GM12878 (cell line): Measurements from ENCODE around the gene EPHB1. TPM values are rescaled to one million over a fixed set of nuclear protein-coding genes. Genes with fewer than 3 reads are reported as not detected.

Experiments
- ATAC-seq: fragments of 200-7000 bp; cut with Tn5 transposase; 3 replicates; pipeline ENCODE4 v1.9.1; 2020; ENCODE audit warnings: mild to moderate bottlenecking, moderate library complexity
- BruUV-seq: library from RNA; stranded (reverse); fragments of 400-500 nt; replicated peaks from 2 replicates; lab custom pipeline; 2021; lab: Mats Ljungman, UMichigan
- CTCF ChIA-PET: fragments of 300-600 bp; sonication (Branson Sonifier 250); formaldehyde crosslinking; extraction: SDS; loops from one replicate; lab custom pipeline; 2021; ENCODE audit warnings: inconsistent platforms; lab: Yijun Ruan, JAX
- POLR2A ChIA-PET: fragments of 350-600 bp; formaldehyde crosslinking; extraction: SDS; loops from one replicate; lab custom pipeline; 2021; ENCODE audit warnings: inconsistent platforms; lab: Charles Lee
- RAD21 ChIA-PET: fragments of 300-600 bp; sonication (Branson Sonifier 250); formaldehyde crosslinking; loops from one replicate; lab custom pipeline; 2023; ENCODE audit warnings: antibody characterized with exemption; ENCODE audit not compliant: unreplicated experiment; lab: Charles Lee
- SMC1A ChIA-PET: fragments of 300-600 bp; sonication (Branson Sonifier 250); formaldehyde crosslinking; loops from one replicate; lab custom pipeline; 2023; ENCODE audit not compliant: unreplicated experiment, uncharacterized antibody; lab: Charles Lee
- DNase-seq: peaks from one replicate; pipeline ENCODE4 v3.0.0-alpha.2; 2011; ENCODE audit warnings: low read depth, low spot score
- FAIRE-seq: peaks from 3 replicates; lab custom pipeline; 2011; peaks lifted over from hg19 to GRCh38; lab: Jason Lieb, UNC
- H2AFZ ChIP-seq: 2 replicates; pipeline ENCODE4 v1.6.0; 2011; ENCODE audit warnings: low read depth, low read length, control low read depth; ENCODE audit not compliant: control insufficient read depth
- H3K27ac ChIP-seq: 2 replicates; pipeline ENCODE4 v1.5.1; 2011; ENCODE audit warnings: control low read depth; ENCODE audit not compliant: control insufficient read depth, insufficient read depth
- H3K27me3 ChIP-seq, 2 experiments: replicated peaks in 1 of 2; 2 replicates each; pipeline versions ENCODE4 v1.6.0 to v1.6.1; 2011; ENCODE audit warnings: low read length in 1 of 2; ENCODE audit not compliant: control insufficient read depth in 2 of 2, insufficient read depth in 2 of 2
- H3K36me3 ChIP-seq, 2 experiments: 2 replicates each; pipeline ENCODE4 v1.5.1; 2011; ENCODE audit warnings: low read length in 1 of 2; ENCODE audit not compliant: control insufficient read depth in 2 of 2, insufficient read depth in 2 of 2
- H3K4me1 ChIP-seq: 2 replicates; pipeline ENCODE4 v1.6.1; 2011; ENCODE audit warnings: mild to moderate bottlenecking, low read length, moderate library complexity, mixed read lengths; ENCODE audit not compliant: control insufficient read depth, insufficient read depth
- H3K4me2 ChIP-seq: 2 replicates; pipeline ENCODE4 v1.6.0; 2011; ENCODE audit warnings: control low read depth; ENCODE audit not compliant: control insufficient read depth, insufficient read depth
- H3K4me3 ChIP-seq: fragments of 200-600 bp; sonication (generic); 2 replicates; pipeline ENCODE4 v1.5.1; 2016
- H3K79me2 ChIP-seq: 2 replicates; pipeline ENCODE4 v1.6.0; 2011; ENCODE audit warnings: low read length; ENCODE audit not compliant: control insufficient read depth, insufficient read depth
- H3K9ac ChIP-seq: 2 replicates; pipeline ENCODE4 v1.8.0; 2011; ENCODE audit warnings: low read length, control low read depth, mixed read lengths; ENCODE audit not compliant: control insufficient read depth, insufficient read depth
- H3K9me3 ChIP-seq: replicated peaks from 3 replicates; pipeline ENCODE4 v1.5.1; 2011; ENCODE audit warnings: mild to moderate bottlenecking, low read length; ENCODE audit not compliant: control insufficient read depth, insufficient read depth
- H4K20me1 ChIP-seq: 2 replicates; pipeline ENCODE4 v1.6.0; 2011; ENCODE audit not compliant: control insufficient read depth, insufficient read depth
- EP300 ChIP-seq, 2 experiments: fragments of 150-350 bp in 1 of 2; IDR thresholded peaks; 2 replicates each; pipeline ENCODE4 v1.6.1; 2011 to 2012; ENCODE audit warnings: low read depth in 2 of 2, low read length in 2 of 2, borderline replicate concordance in 1 of 2, improper control_type of control experiment in 1 of 2, inconsistent platforms in 1 of 2; ENCODE audit not compliant: control insufficient read depth in 1 of 2
- IKZF1 ChIP-seq: fragments of 450-650 bp; conservative IDR thresholded peaks from 2 replicates; pipeline ENCODE4 v1.6.1; 2017; ENCODE audit warnings: antibody characterized with exemption, mild to moderate bottlenecking
- MTA2 ChIP-seq: fragments of 450-650 bp; IDR thresholded peaks from 2 replicates; pipeline ENCODE4 v1.6.1; 2016; ENCODE audit warnings: low read depth, mild to moderate bottlenecking, moderate library complexity
- NFYA ChIP-seq: IDR thresholded peaks from 2 replicates; pipeline ENCODE4 v1.6.1; 2011; ENCODE audit warnings: low read depth, mild to moderate bottlenecking, low read length, improper control_type of control experiment, borderline replicate concordance
- POLR2AphosphoS5 ChIP-seq: IDR thresholded peaks from 2 replicates; pipeline ENCODE4 v1.6.1; 2011; ENCODE audit warnings: mild to moderate bottlenecking, low read length, inconsistent platforms
- RB1 ChIP-seq: fragments of 450-650 bp; formaldehyde crosslinking; IDR thresholded peaks from 2 replicates; pipeline ENCODE4 v1.6.1; 2017; ENCODE audit warnings: mild to moderate bottlenecking, borderline replicate concordance
- SPI1 ChIP-seq: IDR thresholded peaks from 2 replicates; pipeline ENCODE4 v1.6.1; 2011; ENCODE audit warnings: low read depth, mild to moderate bottlenecking, low read length, moderate library complexity, borderline replicate concordance; ENCODE audit not compliant: insufficient read depth
- SREBF2 ChIP-seq: IDR thresholded peaks from 2 replicates; pipeline ENCODE4 v1.6.1; 2012; ENCODE audit warnings: mild to moderate bottlenecking, low read length
- WRNIP1 ChIP-seq: IDR thresholded peaks from 2 replicates; pipeline ENCODE4 v1.6.1; 2011; ENCODE audit warnings: low read depth, low read length, improper control_type of control experiment, borderline replicate concordance
- ZNF207 ChIP-seq: fragments of 450-650 bp; IDR thresholded peaks from 2 replicates; pipeline ENCODE4 v1.6.1; 2014; ENCODE audit warnings: antibody characterized with exemption, mild to moderate bottlenecking, borderline replicate concordance
- ZNF217 ChIP-seq: fragments of 450-650 bp; IDR thresholded peaks from 2 replicates; pipeline ENCODE4 v1.6.1; 2017; ENCODE audit warnings: antibody characterized with exemption, mild to moderate bottlenecking
- ZNF24 ChIP-seq: fragments of 450-650 bp; IDR thresholded peaks from 2 replicates; pipeline ENCODE4 v1.6.1; 2017; ENCODE audit warnings: antibody characterized with exemption, mild to moderate bottlenecking
- WGBS: methylation state at CpG from one replicate; pipeline ENCODE4 v1.1.6; 2016; ENCODE audit warnings: low lambda C conversion rate; ENCODE audit not compliant: insufficient replicate concordance, insufficient coverage; ENCODE audit errors: missing lambda C conversion rate; 5-methylcytosine and 5-hydroxymethylcytosine counted together
- in situ Hi-C: fragments of 300-500 bp; cut with MboI; formaldehyde crosslinking; loops from 9 replicates; pipeline ENCODE4 v1.14.3; 2018; ENCODE audit warnings: mixed read lengths
- intact Hi-C: fragments of 100-400 bp; cut with micrococcal nuclease; formaldehyde crosslinking; loops from one replicate; pipeline ENCODE4 v1.14.2; 2022; ENCODE audit not compliant: unreplicated experiment
- polyA plus RNA-seq, 11 experiments: library from polyadenylated mRNA; depleted of rRNA in 4 of 11; unstranded in 6 of 11; stranded (reverse) in 5 of 11; fragments of >200 nt; fragmentation: Nextera tagmentation in 4 of 11; fragmentation: Illumina TruSeq in 1 of 11; extraction: Ambion mirVana in 4 of 11; extraction: Trizol in 1 of 11; gene quantifications; 1 replicate in 1 of 11; 2 replicates in 10 of 11; pipeline versions ENCODE4 v1.2.1 to v1.2.3, GENCODE V29; 2011 to 2016; ENCODE audit warnings: inconsistent platforms in 2 of 11, missing spikeins in 2 of 11, low read depth in 1 of 11
- total RNA-seq, 4 experiments: library from RNA; depleted of rRNA in 3 of 4; stranded (reverse); fragments of >200 nt in 3 of 4; fragmentation: Illumina TruSeq in 1 of 4; extraction: Trizol in 1 of 4; gene quantifications; 2 replicates each; pipeline versions ENCODE4 v1.2.1 to v1.2.3, GENCODE V29; 2013 to 2021
- TF ChIP-seq, protein P1 (sequence below): fragments of 450-650 bp; IDR thresholded peaks from 2 replicates; pipeline ENCODE4 v1.6.1; 2016; ENCODE audit warnings: mild to moderate bottlenecking
- TF ChIP-seq, protein P2 (sequence below): fragments of 450-650 bp; formaldehyde crosslinking; IDR thresholded peaks from 2 replicates; pipeline ENCODE4 v1.4.0; 2020; ENCODE audit warnings: mild to moderate bottlenecking, moderate library complexity
- TF ChIP-seq, protein P3 (sequence below): fragments of 450-650 bp; IDR thresholded peaks from 2 replicates; pipeline ENCODE4 v1.6.1; 2017; ENCODE audit warnings: mild to moderate bottlenecking, moderate library complexity

Gene EPHB1
- total and polyA plus RNA-seq, 10 of the 15 experiments (the other 5 are each of a cell fraction or from before 2014, with no cell fraction given) = 0.33 to 23.8 (median 1.2) TPM

DNA sequence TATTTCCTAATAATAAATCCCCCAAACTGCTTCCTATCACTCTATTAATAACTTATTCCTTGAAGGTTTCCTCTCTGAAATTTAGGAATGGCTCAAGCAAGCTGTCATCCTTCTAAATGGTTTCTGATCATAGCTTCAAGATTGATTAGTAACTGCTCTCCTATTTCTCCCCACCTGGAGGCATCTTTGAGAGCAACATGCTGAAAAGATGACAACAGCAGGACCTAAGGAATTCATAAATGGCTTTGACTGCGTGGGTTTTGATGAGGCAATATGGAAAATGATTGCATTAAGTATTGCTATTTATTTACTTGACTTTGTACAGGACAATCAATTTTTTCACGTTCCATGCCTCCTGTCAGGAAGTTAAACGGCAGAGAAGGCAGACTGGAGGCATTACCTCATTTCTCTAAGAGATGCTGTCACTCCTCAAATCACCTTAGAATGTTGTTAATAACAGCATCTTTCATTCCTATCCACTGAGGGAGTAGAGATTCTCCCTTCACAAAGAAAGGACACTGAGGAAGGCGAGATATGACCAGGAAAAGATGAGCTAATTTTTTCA lies 256.4 kb downstream of the EPHB1 start:
- ATAC-seq (no peak), FAIRE-seq (no peak), DNase-seq (no peak)
- POLR2A ChIA-PET = no interaction called here
- Histone ChIP-seq H2AFZ (no peak overlapping the region), H3K27ac (no peak overlapping the region), H3K4me1 (no peaks in the 10 kb centered on the region), H3K36me3 (peaks cover 0 to 3% of the 10 kb centered on the region in 2 experiments; a peak in 2 of 4 replicates), H3K27me3 (no peaks in the 10 kb centered on the region), H3K4me3 (no peak overlapping the region), H3K9ac (no peak overlapping the region), H3K9me3 (no peaks in the 10 kb centered on the region), H3K79me2 (no peaks in the 10 kb centered on the region), H3K4me2 (no peak overlapping the region), H4K20me1 (no peaks in the 10 kb centered on the region)
- BruUV-seq = no TSS peak
- in situ Hi-C loops = no loop called here
- RAD21 ChIA-PET = interaction anchor here (1.1 kb wide), 1 partner anchor 29 kb away, joined by 3 read pairs; no protein-coding TSS in a partner anchor
- SMC1A ChIA-PET = interaction anchor here (1.0 to 1.5 kb wide), 4 partner anchors 8 to 32 kb away, joined by 3 to 4 read pairs (median 4); no protein-coding TSS in a partner anchor
- 40% methylated on average over 4 of the region's 4 CpGs for WGBS
- CTCF ChIA-PET = interaction anchor here (1.0 to 1.5 kb wide), 5 partner anchors 8 to 257 kb away, joined by 3 read pairs; no protein-coding TSS in a partner anchor
- intact Hi-C loops = no loop called here
- TF ChIP-seq, protein P1, sequence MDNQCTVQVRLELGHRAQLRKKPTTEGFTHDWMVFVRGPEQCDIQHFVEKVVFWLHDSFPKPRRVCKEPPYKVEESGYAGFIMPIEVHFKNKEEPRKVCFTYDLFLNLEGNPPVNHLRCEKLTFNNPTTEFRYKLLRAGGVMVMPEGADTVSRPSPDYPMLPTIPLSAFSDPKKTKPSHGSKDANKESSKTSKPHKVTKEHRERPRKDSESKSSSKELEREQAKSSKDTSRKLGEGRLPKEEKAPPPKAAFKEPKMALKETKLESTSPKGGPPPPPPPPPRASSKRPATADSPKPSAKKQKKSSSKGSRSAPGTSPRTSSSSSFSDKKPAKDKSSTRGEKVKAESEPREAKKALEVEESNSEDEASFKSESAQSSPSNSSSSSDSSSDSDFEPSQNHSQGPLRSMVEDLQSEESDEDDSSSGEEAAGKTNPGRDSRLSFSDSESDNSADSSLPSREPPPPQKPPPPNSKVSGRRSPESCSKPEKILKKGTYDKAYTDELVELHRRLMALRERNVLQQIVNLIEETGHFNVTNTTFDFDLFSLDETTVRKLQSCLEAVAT = no peak
- TF ChIP-seq, protein P2, sequence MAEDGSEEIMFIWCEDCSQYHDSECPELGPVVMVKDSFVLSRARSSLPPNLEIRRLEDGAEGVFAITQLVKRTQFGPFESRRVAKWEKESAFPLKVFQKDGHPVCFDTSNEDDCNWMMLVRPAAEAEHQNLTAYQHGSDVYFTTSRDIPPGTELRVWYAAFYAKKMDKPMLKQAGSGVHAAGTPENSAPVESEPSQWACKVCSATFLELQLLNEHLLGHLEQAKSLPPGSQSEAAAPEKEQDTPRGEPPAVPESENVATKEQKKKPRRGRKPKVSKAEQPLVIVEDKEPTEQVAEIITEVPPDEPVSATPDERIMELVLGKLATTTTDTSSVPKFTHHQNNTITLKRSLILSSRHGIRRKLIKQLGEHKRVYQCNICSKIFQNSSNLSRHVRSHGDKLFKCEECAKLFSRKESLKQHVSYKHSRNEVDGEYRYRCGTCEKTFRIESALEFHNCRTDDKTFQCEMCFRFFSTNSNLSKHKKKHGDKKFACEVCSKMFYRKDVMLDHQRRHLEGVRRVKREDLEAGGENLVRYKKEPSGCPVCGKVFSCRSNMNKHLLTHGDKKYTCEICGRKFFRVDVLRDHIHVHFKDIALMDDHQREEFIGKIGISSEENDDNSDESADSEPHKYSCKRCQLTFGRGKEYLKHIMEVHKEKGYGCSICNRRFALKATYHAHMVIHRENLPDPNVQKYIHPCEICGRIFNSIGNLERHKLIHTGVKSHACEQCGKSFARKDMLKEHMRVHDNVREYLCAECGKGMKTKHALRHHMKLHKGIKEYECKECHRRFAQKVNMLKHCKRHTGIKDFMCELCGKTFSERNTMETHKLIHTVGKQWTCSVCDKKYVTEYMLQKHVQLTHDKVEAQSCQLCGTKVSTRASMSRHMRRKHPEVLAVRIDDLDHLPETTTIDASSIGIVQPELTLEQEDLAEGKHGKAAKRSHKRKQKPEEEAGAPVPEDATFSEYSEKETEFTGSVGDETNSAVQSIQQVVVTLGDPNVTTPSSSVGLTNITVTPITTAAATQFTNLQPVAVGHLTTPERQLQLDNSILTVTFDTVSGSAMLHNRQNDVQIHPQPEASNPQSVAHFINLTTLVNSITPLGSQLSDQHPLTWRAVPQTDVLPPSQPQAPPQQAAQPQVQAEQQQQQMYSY (CRISPR knock-in tag) = no peak
- TF ChIP-seq SREBF2 = no peak
- TF ChIP-seq ZNF24 = no peak
- TF ChIP-seq ZNF207 = no peak
- no peak for TF ChIP-seq RB1
- TF ChIP-seq SPI1 = no peak
- TF ChIP-seq, protein P3, sequence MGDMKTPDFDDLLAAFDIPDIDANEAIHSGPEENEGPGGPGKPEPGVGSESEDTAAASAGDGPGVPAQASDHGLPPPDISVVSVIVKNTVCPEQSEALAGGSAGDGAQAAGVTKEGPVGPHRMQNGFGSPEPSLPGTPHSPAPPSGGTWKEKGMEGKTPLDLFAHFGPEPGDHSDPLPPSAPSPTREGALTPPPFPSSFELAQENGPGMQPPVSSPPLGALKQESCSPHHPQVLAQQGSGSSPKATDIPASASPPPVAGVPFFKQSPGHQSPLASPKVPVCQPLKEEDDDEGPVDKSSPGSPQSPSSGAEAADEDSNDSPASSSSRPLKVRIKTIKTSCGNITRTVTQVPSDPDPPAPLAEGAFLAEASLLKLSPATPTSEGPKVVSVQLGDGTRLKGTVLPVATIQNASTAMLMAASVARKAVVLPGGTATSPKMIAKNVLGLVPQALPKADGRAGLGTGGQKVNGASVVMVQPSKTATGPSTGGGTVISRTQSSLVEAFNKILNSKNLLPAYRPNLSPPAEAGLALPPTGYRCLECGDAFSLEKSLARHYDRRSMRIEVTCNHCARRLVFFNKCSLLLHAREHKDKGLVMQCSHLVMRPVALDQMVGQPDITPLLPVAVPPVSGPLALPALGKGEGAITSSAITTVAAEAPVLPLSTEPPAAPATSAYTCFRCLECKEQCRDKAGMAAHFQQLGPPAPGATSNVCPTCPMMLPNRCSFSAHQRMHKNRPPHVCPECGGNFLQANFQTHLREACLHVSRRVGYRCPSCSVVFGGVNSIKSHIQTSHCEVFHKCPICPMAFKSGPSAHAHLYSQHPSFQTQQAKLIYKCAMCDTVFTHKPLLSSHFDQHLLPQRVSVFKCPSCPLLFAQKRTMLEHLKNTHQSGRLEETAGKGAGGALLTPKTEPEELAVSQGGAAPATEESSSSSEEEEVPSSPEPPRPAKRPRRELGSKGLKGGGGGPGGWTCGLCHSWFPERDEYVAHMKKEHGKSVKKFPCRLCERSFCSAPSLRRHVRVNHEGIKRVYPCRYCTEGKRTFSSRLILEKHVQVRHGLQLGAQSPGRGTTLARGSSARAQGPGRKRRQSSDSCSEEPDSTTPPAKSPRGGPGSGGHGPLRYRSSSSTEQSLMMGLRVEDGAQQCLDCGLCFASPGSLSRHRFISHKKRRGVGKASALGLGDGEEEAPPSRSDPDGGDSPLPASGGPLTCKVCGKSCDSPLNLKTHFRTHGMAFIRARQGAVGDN = no peak
- no peak for TF ChIP-seq MTA2
- TF ChIP-seq WRNIP1 = no peak
- TF ChIP-seq NFYA = no peak
- TF ChIP-seq IKZF1 = no peak
- TF ChIP-seq POLR2AphosphoS5 = no peak
- TF ChIP-seq EP300 (IDR thresholded peaks at IDR 0.05; ENCODE audit: borderline replicate concordance in 1 of 2, control insufficient read depth in 1 of 2, low read depth in 2 of 2, low read length in 2 of 2) = no peak
- no peak for TF ChIP-seq ZNF217
